IPS-18c (cell line): ENCODE data around the gene RIPOR2.
"Not testable (repeated sequence)": the region's sequence is repeated elsewhere in the genome, so short reads cannot be mapped to it uniquely, and the experiment has no call there.

Experiments
- H3K4me3 ChIP-seq: 2 replicates; pipeline ENCODE4 v1.7.0; 2013; ENCODE audit warnings: low read depth, mild to moderate bottlenecking, low read length, moderate library complexity; ENCODE audit not compliant: insufficient read depth
- H3K9me3 ChIP-seq: one replicate; pipeline ENCODE4 v1.6.1; 2013; ENCODE audit warnings: mild to moderate bottlenecking, low read length, moderate library complexity; ENCODE audit not compliant: control insufficient read depth, insufficient read depth

RIPOR2 gene

GRCh38 chr6:24916496-24916895, 19.3 kb downstream of the RIPOR2 start:
- Histone ChIP-seq H3K9me3 (no peaks in the 10 kb centered on the region), H3K4me3 (no peak overlapping the region)

- Histone ChIP-seq H3K9me3 (no peaks in the 10 kb centered on the region), H3K4me3 (no peak overlapping the region)
These were observed 20.1 kb downstream of the RIPOR2 start for GRCh38 chr6:24915641-24916040.

DNA sequence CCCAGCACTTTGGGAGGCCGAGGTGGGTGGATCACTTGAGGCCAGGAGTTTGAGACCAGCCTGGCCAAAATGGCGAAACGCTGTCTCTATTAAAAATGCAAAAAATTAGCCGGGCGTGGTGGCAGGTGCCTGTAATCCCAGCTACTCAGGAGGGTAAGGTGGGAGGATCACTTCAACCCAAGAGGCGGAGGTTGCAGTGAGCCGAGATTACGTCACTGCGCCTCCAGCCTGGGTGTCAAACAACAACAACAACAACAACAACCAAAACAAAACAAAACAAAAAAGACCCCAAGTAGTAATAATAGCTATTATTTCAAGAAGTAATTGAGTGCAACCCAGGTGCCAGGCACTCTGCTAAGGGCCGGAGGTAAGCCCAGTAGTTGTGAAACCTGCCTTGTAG, 21.7 kb downstream of the RIPOR2 start:
- H3K4me3 ChIP-seq, H3K9me3 ChIP-seq: not testable (repeated sequence)

- Histone ChIP-seq H3K9me3 (peaks cover 2% of the 10 kb centered on the region), H3K4me3 (peak overlapping the region; percentile 51; the same call in 1 of the 2 replicates)
These were observed 23.9 kb downstream of the RIPOR2 start for GRCh38 chr6:24911796-24912382.

DNA sequence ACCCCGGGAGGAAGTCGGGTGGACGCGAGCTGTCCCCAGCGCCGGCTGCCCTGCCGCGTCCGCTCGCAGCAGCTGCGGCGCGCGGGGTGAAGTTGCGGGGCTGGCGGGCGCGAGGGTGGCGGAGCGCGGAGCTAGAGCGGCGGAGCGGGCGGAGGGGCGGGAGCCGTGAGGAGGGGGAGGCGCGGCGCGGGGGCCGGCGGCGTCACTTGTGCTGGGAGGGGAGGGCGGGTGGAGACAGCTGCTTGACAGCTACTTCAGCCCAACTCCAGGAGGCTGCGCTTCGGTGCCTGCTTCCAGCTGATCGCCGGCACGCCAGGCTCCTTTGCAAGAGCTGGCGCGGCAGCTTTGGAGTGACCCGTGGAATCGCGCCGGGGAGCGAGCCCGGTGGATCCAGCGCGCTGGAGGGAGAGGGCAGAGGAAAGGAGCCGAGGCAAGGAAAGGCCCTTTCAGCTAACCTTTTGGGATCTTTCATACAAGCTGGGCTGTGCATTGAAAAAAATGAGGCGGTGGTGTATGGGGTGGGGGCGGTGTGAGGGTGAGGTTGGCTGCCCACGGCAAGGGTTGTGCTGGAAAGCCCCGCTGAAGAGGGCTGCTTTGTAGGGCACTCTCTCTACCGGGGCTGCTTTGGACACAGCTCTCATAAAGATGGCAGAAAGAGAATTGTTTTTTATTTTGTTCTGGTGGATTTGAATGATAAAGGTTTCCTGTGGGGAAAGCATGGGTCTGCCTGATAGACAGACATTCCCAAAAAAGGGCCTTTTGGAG, 24.6 kb downstream of the RIPOR2 start:
- peak overlapping the region; percentile 51 for H3K4me3 ChIP-seq
- H3K9me3 ChIP-seq, result peaks cover 2% of the 10 kb centered on the region

DNA sequence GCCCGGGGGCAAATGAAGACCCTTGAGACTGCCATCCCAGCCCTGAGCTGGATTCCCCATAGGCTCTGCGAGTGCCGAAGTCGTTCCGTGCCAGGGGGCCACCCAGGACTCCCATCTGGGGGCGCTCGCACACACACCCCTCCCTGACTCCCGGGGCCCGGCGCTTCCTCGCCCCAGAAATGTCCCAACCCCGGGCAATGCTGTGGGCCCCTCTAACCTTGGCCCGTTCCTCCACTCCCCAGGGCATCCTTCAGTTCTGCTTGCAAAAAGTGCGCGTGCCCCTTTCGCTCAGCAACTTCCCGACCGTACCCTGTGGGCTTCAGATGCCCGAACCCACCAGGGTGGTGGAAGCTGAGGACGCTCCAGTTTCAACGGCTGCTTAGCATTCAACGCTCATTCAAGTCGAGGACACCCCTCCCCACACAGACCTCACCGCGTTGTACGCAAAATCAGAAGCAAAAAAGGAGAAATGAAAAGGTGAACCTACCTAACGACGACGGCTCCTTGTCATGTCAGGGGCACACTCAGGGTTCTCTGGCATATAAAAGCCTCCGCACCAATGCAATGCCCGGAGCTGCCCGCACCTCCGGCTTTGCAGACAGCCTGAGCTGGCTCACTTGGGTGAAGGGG, 25.3 kb downstream of the RIPOR2 start:
- H3K4me3 ChIP-seq, result peak overlapping the region; percentile 51

GRCh38 chr6:24909241-24910216, 26.2 kb downstream of the RIPOR2 start:
- Histone ChIP-seq H3K4me3 (peak overlapping the region; percentile 51), H3K9me3 (peaks cover 2% of the 10 kb centered on the region)

More for the DNA sequence above, 25.3 kb downstream of the RIPOR2 start:
- peaks cover 2% of the 10 kb centered on the region for H3K9me3 ChIP-seq

DNA sequence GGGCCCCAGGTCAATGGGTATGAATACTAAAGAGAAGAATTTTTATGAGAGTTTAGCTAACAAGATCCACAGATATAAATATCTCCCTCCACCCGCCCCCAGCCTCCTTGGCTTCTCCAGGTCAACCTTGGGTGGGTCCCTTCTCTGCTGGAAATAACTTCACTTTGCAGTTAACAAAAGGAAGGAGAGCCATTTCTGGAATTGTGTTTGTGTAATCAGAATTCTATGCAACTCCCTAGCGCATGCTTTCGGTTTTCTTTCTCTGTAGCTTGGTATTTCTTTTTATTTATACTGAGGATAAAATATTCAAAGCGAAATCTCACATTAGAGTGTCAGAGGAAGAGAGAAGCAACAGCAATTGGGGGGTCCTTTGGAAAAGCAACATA, 27.1 kb downstream of the RIPOR2 start:
- Histone ChIP-seq H3K9me3 (peaks cover 2% of the 10 kb centered on the region), H3K4me3 (no peak overlapping the region)

DNA sequence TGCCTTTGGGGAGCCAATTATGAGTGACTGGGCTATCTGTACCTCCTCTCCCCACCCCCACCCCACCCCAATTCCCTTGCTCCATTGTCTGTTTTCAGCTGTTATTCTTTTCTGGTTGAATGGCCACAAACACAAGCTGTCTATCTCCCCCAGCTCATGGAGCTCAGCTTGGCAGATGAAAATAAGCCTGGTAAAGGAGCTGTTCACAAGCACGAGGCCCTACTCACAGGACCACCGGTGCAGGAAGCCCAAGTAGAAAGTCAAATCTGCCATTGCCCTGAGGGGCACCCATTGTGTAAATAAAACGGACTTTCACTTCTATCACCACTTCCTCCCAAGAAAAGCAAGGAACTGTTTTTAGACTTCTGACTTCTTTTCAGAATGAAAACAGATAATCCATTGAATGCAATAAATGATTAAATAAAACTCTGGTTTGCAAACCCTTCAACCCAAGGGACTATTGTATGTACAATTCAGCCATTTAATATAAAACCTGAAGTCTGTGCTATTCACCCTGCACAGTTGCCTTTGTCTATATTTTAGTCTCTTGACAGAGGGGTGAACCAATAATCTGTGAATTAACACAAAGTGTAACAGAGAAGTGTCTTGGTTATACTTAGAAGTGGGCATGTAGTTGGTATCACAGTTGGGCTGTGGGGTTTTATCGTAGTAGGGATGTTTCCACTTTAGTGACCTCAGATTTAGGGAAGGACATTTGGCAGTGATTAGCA, 27.7 kb downstream of the RIPOR2 start:
- H3K4me3 ChIP-seq, result no peak overlapping the region
- H3K9me3 ChIP-seq, result peaks cover 2% of the 10 kb centered on the region

DNA sequence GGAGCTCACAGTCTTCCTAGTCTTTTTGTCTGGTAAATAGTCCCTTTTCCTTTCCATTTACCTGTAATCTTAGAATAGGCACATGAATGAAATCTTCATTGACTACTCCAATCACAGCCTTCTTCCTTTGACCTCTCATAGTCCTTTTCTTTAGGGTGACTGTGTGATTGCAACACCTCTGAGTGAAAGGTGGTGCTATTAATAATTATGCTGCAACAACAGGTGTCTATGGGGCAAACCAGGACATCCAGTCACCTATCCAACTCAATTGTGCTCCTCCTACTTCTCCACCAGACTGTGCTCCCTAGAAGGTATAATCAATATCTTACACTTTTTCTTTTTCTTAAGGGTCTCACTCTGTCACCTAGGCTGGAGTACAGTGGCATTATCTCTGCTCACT, 29.4 kb downstream of the RIPOR2 start:
- no peak overlapping the region for H3K4me3 ChIP-seq
- H3K9me3 ChIP-seq, result peaks cover 2% of the 10 kb centered on the region

- peaks cover 2% of the 10 kb centered on the region for H3K9me3 ChIP-seq
These were observed 30.3 kb downstream of the RIPOR2 start for GRCh38 chr6:24905483-24905882.

GRCh38 chr6:24903681-24904080, 32.1 kb downstream of the RIPOR2 start:
- Histone ChIP-seq H3K4me3 (no peak overlapping the region), H3K9me3 (no peaks in the 10 kb centered on the region)

More at GRCh38 chr6:24905483-24905882, 30.3 kb downstream of the RIPOR2 start:
- H3K4me3 ChIP-seq, result no peak overlapping the region

DNA sequence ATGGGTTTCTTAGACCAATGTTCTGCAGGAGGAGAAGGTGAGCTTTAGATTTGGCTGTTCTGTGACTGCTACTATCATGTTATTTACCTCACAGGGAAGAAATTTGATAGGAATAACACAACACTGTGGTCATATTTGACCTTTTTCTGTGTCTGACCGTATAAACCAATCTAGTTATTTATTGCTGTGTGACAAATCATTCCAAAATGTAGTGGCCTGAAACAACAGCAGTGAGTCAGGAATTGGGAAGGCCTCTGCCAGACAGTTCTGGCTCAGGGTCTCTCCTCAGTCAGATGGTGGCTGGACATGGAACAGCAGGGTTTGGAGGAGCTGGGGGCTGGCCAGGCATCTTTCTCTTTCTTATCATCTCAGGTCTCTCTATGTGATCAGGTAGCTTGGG, 33.0 kb downstream of the RIPOR2 start:
- H3K9me3 ChIP-seq, result no peaks in the 10 kb centered on the region
- no peak overlapping the region for H3K4me3 ChIP-seq

DNA sequence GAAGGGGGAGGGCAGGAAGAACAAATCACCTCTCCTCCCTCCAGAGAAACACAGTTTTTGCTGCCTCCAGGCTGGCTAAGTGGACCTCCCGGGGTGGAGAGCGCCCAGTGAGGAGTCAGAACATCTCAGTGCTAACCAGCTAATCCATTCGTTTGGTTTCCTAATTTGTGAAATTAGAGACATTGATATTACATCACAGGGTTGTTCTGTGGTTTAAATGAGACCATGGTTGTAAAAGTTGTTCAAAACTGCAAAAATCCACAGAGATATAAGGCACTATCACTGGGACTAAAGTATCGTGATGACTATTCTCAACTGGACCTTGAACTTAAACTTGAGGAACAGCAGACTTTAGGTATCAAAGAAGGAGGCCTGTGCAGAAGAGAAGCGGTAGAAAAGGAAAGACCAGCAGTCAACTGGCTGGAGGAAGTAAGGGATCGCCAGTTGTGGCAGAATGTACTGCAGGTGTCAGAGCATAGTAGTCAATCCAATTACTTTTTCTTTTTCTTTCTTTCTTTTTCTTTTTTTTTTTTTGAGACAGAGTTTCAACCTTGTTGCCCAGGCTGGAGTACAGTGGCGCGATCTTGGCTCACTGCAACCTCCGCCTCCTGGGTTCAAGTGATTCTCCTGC, 33.9 kb downstream of the RIPOR2 start:
- Histone ChIP-seq H3K4me3 (no peak overlapping the region), H3K9me3 (no peaks in the 10 kb centered on the region)

DNA sequence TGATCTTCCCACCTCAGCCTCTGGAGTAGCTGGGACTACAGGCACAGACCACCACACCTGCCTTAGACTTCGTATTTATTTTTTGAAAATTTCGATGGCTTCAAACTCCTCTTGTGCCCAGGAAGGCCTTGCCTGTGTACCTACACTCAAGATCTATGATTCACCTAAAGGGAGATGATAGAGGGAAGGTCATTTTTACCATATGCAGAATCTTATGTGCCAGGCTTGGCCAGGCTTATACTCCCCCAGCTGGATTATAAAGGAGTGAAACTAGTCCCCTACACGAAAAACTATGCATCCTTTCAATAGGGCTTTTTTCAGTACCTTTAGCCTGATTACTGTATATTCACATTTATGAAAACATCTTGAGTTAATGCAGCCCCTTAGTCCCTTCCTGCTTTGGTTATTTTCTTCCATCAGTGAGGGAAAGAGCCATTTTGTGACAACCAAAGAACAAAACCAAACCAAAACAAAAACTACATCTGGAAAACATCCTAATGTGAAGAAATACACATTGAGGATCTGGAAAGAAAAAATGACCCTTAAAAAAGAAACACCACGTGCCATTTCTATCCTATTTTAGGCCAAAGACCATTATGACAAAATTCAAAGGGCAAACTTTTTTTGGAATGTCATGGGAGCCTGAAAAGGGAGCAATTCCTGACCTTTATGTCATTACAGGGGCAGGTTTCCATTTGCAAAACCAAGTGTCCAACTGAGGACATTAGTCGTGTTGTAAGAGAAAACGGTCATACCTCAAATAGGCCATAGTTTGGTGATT, 34.7 kb downstream of the RIPOR2 start:
- H3K9me3 ChIP-seq, result no peaks in the 10 kb centered on the region

DNA sequence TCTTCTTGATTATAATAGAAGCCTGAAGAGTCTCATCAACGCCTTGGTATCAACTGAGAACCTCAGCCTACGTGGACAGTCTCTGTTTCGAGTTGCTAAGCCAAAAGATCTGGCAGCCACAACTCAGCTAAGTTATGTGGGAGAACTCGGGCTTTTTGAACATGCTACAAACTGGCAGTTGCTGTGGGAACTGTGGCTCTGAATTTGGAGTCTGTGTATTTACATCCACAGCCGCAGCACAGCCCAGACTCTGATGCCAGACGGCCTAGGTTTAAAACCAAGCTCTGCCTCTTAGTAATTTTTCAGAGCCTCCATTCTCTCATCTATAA, 35.8 kb downstream of the RIPOR2 start:
- Histone ChIP-seq H3K4me3 (no peak overlapping the region), H3K9me3 (no peaks in the 10 kb centered on the region)

More for the DNA sequence above, 34.7 kb downstream of the RIPOR2 start:
- no peak overlapping the region for H3K4me3 ChIP-seq
